ENCODE results near the gene DCLK3. TPM values are rescaled to one million over a fixed set of nuclear protein-coding genes. Genes with fewer than 3 reads are reported as not detected.

The DCLK3 gene
- total and polyA plus RNA-seq, 2 of the 4 experiments (the other 2 are of a cell fraction): not detected

GRCh38 chr3:36686516-36686915 is 77.8 kb downstream of the DCLK3 start:
- Histone ChIP-seq H3K4ac (ENCODE audit: low read depth, low read length) (no peak overlapping the region), H3K14ac (replicated peaks; ENCODE audit: low read depth, low read length) (no peak overlapping the region), H3K4me1 (ENCODE audit: control insufficient read depth, insufficient read depth, low read length) (no peaks in the 10 kb centered on the region), H4K91ac (ENCODE audit: insufficient read depth, low read depth, low read length) (no peak overlapping the region), H3K9me3 (ENCODE audit: control insufficient read depth, insufficient read depth, low read length) (no peaks in the 10 kb centered on the region), H2BK5ac (ENCODE audit: low read depth, low read length, poor library complexity, severe bottlenecking) (no peak overlapping the region), H3K27me3 (ENCODE audit: control insufficient read depth, insufficient read depth, low read length) (no peaks in the 10 kb centered on the region), H4K5ac (ENCODE audit: low read depth, low read length) (no peak overlapping the region), H3K9ac (ENCODE audit: low read depth, low read length) (no peak overlapping the region), H3K36me3 (ENCODE audit: control insufficient read depth, insufficient read depth, low read length) (no peaks in the 10 kb centered on the region), H3K18ac (ENCODE audit: low read depth, low read length) (no peak overlapping the region), H2AK5ac (ENCODE audit: low read depth, low read length) (no peak overlapping the region), H2AK9ac (replicated peaks; ENCODE audit: low read depth, low read length, poor library complexity) (no peak overlapping the region), H3K4me3 (ENCODE audit: insufficient read depth, low read depth, low read length) (no peak overlapping the region), H3K23ac (ENCODE audit: low read depth, low read length) (no peak overlapping the region), H2BK20ac (ENCODE audit: low read depth, low read length) (no peak overlapping the region), H4K8ac (ENCODE audit: low read depth in 2 of 2, low read length in 2 of 2) (no peak overlapping the region), H2AFZ (replicated peaks; ENCODE audit: low read length, poor library complexity) (no peak overlapping the region), H3K56ac (ENCODE audit: extremely low read depth, insufficient read depth, low read length) (no peak overlapping the region), H3K27ac (ENCODE audit: insufficient read depth, low read length) (no peak overlapping the region), H3K9me1 (ENCODE audit: insufficient read depth, low read length) (no peaks in the 10 kb centered on the region), H4K20me1 (ENCODE audit: insufficient read depth, low read length) (no peaks in the 10 kb centered on the region), H3K79me1 (ENCODE audit: low read depth in 1 of 2, low read length in 2 of 2) (no peaks in the 10 kb centered on the region), H3K4me2 (ENCODE audit: low read depth, low read length) (no peak overlapping the region), H2BK15ac (ENCODE audit: low read depth, low read length) (no peak overlapping the region), H2BK120ac (ENCODE audit: low read depth, low read length) (no peak overlapping the region)
- dilution Hi-C loops (cut with HindIII; ENCODE audit: low sequenced_read_pairs, unreplicated experiment) (no loop called here), intact Hi-C loops (cut with micrococcal nuclease) (no loop called here), in situ Hi-C loops (cut with MboI; ENCODE audit: low sequenced_read_pairs) (no loop called here)
- ATAC-seq (ENCODE audit: low read depth) (no peak), DNase-seq (no peak)
- ChIA-PET POLR2A (ENCODE audit: unreplicated experiment) (no interaction called here), CTCF (interaction anchor here (1.4 kb wide), 1 partner anchor 9 kb away, joined by 4 read pairs; no protein-coding TSS in a partner anchor)
- BruUV-seq (replicated peaks): no TSS peak
- TF ChIP-seq MXI1 (IDR thresholded peaks at IDR 0.05; ENCODE audit: borderline replicate concordance, low read depth, low read length) (no peak), RFX5 (IDR thresholded peaks at IDR 0.05; ENCODE audit: low read depth, low read length) (no peak)
